Spinal cord (tissue), 10 donors: ENCODE results near the gene EFCAB6. TPM values are rescaled to one million over a fixed set of nuclear protein-coding genes. Genes with fewer than 3 reads are reported as not detected.

Experiments
- DNase-seq, 6 donors: peaks; one replicate each; pipeline versions ENCODE4 v3.0.0 to v3.0.0-alpha.2; 2013 to 2015; ENCODE audit warnings: low spot score in 6 of 6, low read depth in 4 of 6
- H3K27ac ChIP-seq: one replicate; pipeline ENCODE4 v1.5.1; 2013; ENCODE audit warnings: low read depth, low read length, control low read depth
- H3K27me3 ChIP-seq: one replicate; pipeline ENCODE4 v1.6.1; 2013; ENCODE audit warnings: low read length; ENCODE audit not compliant: control insufficient read depth, insufficient read depth
- H3K36me3 ChIP-seq: one replicate; pipeline ENCODE4 v1.6.1; 2013; ENCODE audit warnings: low read length; ENCODE audit not compliant: control insufficient read depth, insufficient read depth
- H3K4me1 ChIP-seq: one replicate; pipeline ENCODE4 v1.6.1; 2013; ENCODE audit warnings: low read length; ENCODE audit not compliant: control insufficient read depth, insufficient read depth
- H3K4me3 ChIP-seq: one replicate; pipeline ENCODE4 v1.5.1; 2013; ENCODE audit warnings: low read depth, low read length, control low read depth
- H3K9me3 ChIP-seq: one replicate; pipeline ENCODE4 v1.6.1; 2013; ENCODE audit warnings: low read length; ENCODE audit not compliant: control insufficient read depth, insufficient read depth
- WGBS: methylation state at CpG from one replicate; pipeline ENCODE4 v1.1.5; 2013; ENCODE audit warnings: missing lambda C conversion rate; ENCODE audit not compliant: insufficient coverage; 5-methylcytosine and 5-hydroxymethylcytosine counted together
- polyA plus RNA-seq, 2 donors: library from polyadenylated mRNA; unstranded; fragments of 120-200 nt; gene quantifications; one replicate each; pipeline ENCODE4 v1.2.1, GENCODE V29; 2013; ENCODE audit not compliant: insufficient read length in 2 of 2
- total RNA-seq, 2 donors: library from RNA; depleted of rRNA in 1 of 2; stranded (reverse); fragments of 120-200 nt in 1 of 2; fragments of >200 nt in 1 of 2; gene quantifications; one replicate each; pipeline versions ENCODE4 v1.2.3 to v1.2.4, GENCODE V29; 2013 to 2014
- donor health status: healthy.

Gene EFCAB6
- total and polyA plus RNA-seq, 4 donors: 2.8 to 9.1 (median 4.5) TPM

GRCh38 chr22:43541462-43542407, 270.4 kb downstream of the EFCAB6 start:
- no peaks in the 10 kb centered on the region for H3K27me3 ChIP-seq

GRCh38 chr22:43541022-43541421, 271.1 kb downstream of the EFCAB6 start:
- peaks cover 10% of the 10 kb centered on the region for H3K36me3 ChIP-seq
- H3K9me3 ChIP-seq: peaks cover 4% of the 10 kb centered on the region
- H3K4me3 ChIP-seq: no peak overlapping the region
- DNase-seq: no peak
- peaks cover 32% of the 10 kb centered on the region for H3K4me1 ChIP-seq
- no peak overlapping the region for H3K27ac ChIP-seq
- no peaks in the 10 kb centered on the region for H3K27me3 ChIP-seq
- 77% methylated on average over 2 of the region's 6 CpGs for WGBS

More at GRCh38 chr22:43541462-43542407, 270.4 kb downstream of the EFCAB6 start:
- no peak for DNase-seq
- H3K27ac ChIP-seq: no peak overlapping the region
- H3K36me3 ChIP-seq: peaks cover 10% of the 10 kb centered on the region
- peaks cover 32% of the 10 kb centered on the region for H3K4me1 ChIP-seq
- 88% methylated on average over 13 of the region's 18 CpGs for WGBS
- H3K4me3 ChIP-seq: no peak overlapping the region
- H3K9me3 ChIP-seq: peaks cover 4% of the 10 kb centered on the region

- 33% methylated on average over 1 of the region's 4 CpGs for WGBS
- H3K27ac ChIP-seq: no peak overlapping the region
- H3K4me3 ChIP-seq: no peak overlapping the region
- no peaks in the 10 kb centered on the region for H3K27me3 ChIP-seq
- H3K9me3 ChIP-seq: peaks cover 4% of the 10 kb centered on the region
- peaks cover 32% of the 10 kb centered on the region for H3K4me1 ChIP-seq
- H3K36me3 ChIP-seq: peaks cover 10% of the 10 kb centered on the region
- peak in 4 of 6 donors; percentile 21 to 96 (median 41) for DNase-seq
Observed at GRCh38 chr22:43540529-43540923, 271.6 kb downstream of the EFCAB6 start.

GRCh38 chr22:43539572-43540528, 272.3 kb downstream of the EFCAB6 start:
- H3K36me3 ChIP-seq: peaks cover 10% of the 10 kb centered on the region
- 77% methylated on average over 30 of the region's 31 CpGs for WGBS
- no peak overlapping the region for H3K27ac ChIP-seq
- peaks cover 4% of the 10 kb centered on the region for H3K9me3 ChIP-seq
- H3K4me1 ChIP-seq: peaks cover 32% of the 10 kb centered on the region
- H3K4me3 ChIP-seq: no peak overlapping the region
- H3K27me3 ChIP-seq: no peaks in the 10 kb centered on the region
- DNase-seq: no peak

- H3K27ac ChIP-seq: no peak overlapping the region
- no peak overlapping the region for H3K4me3 ChIP-seq
- DNase-seq: no peak
- peaks cover 4% of the 10 kb centered on the region for H3K9me3 ChIP-seq
- peaks cover 27% of the 10 kb centered on the region for H3K4me1 ChIP-seq
- peaks cover 10% of the 10 kb centered on the region for H3K36me3 ChIP-seq
- WGBS: 93% methylated on average over 9 of the region's 14 CpGs
- no peaks in the 10 kb centered on the region for H3K27me3 ChIP-seq
Observed at GRCh38 chr22:43537019-43537585, 275.0 kb downstream of the EFCAB6 start.

GRCh38 chr22:43535741-43536140, 276.4 kb downstream of the EFCAB6 start:
- Histone ChIP-seq H3K4me3 (no peak overlapping the region), H3K9me3 (peaks cover 4% of the 10 kb centered on the region), H3K4me1 (peaks cover 14% of the 10 kb centered on the region), H3K27ac (no peak overlapping the region), H3K27me3 (no peaks in the 10 kb centered on the region), H3K36me3 (peaks cover 12% of the 10 kb centered on the region)
- peak in 2 of 6 donors; percentile 20 to 29 for DNase-seq
- 75% methylated on average over 4 of the region's 5 CpGs for WGBS

- Histone ChIP-seq H3K36me3 (peaks cover 16% of the 10 kb centered on the region), H3K27ac (no peak overlapping the region), H3K4me3 (no peak overlapping the region), H3K4me1 (peaks cover 11% of the 10 kb centered on the region), H3K27me3 (no peaks in the 10 kb centered on the region), H3K9me3 (peaks cover 4% of the 10 kb centered on the region)
- 93% methylated on average over 6 of the region's 7 CpGs for WGBS
- no peak for DNase-seq
Observed at GRCh38 chr22:43535336-43535735, 276.8 kb downstream of the EFCAB6 start.

- H3K4me1 ChIP-seq: peaks cover 6% of the 10 kb centered on the region
- 93% methylated on average over 5 of the region's 6 CpGs for WGBS
- peaks cover 4% of the 10 kb centered on the region for H3K9me3 ChIP-seq
- no peak overlapping the region for H3K4me3 ChIP-seq
- H3K36me3 ChIP-seq: peaks cover 17% of the 10 kb centered on the region
- DNase-seq: no peak
- no peaks in the 10 kb centered on the region for H3K27me3 ChIP-seq
- no peak overlapping the region for H3K27ac ChIP-seq
Observed at GRCh38 chr22:43534916-43535315, 277.2 kb downstream of the EFCAB6 start.
